ENCODE data around the gene RMND5B. TPM values are rescaled to one million over a fixed set of nuclear protein-coding genes. Genes with fewer than 3 reads are reported as not detected.

RMND5B gene
- total RNA-seq, 1 experiment from 2014 or later, result 48.4 TPM

DNA sequence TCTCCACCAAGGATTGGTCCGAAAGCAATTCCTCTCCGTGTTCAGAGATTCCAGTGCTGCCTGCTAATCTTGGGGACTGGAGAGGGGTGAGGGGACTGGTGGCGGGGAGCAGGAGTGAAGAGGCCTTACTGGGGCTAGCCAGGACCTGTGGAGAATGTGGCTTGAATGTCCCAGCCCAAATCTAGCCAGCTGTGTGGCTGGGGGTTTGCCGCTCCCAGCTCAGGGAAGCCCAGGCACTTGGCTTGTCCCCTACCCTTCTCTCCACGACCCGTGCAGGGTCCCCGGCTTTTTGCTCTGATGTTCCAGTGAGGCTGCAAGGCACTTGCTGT lies 15.0 kb upstream of the RMND5B start:
- Mint-ChIP-seq H3K36me3 (ENCODE audit: insufficient read depth, unreplicated experiment) (no peaks in the 10 kb centered on the region), H3K4me1 (ENCODE audit: low read depth, unreplicated experiment) (peaks cover 12% of the 10 kb centered on the region), H3K27me3 (ENCODE audit: insufficient read depth, unreplicated experiment) (peaks cover under 1% of the 10 kb centered on the region), H3K27ac (ENCODE audit: unreplicated experiment) (no peak overlapping the region), H3K4me3 (ENCODE audit: unreplicated experiment) (no peak overlapping the region), H3K9me3 (ENCODE audit: unreplicated experiment) (no peaks in the 10 kb centered on the region)
- BruUV-seq (replicated peaks), result no TSS peak
- Histone ChIP-seq H3K36me3 (ENCODE audit: control insufficient read depth, insufficient read depth, low read length) (no peaks in the 10 kb centered on the region), H3K9me3 (no peaks in the 10 kb centered on the region), H3K4me1 (peaks cover 19% of the 10 kb centered on the region), H3K4me3 (ENCODE audit: low read depth, low read length) (no peak overlapping the region), H3K27me3 (replicated peaks; ENCODE audit: control insufficient read depth, insufficient read depth, low read length) (no peaks in the 10 kb centered on the region)
- TF ChIP-seq, protein P1, sequence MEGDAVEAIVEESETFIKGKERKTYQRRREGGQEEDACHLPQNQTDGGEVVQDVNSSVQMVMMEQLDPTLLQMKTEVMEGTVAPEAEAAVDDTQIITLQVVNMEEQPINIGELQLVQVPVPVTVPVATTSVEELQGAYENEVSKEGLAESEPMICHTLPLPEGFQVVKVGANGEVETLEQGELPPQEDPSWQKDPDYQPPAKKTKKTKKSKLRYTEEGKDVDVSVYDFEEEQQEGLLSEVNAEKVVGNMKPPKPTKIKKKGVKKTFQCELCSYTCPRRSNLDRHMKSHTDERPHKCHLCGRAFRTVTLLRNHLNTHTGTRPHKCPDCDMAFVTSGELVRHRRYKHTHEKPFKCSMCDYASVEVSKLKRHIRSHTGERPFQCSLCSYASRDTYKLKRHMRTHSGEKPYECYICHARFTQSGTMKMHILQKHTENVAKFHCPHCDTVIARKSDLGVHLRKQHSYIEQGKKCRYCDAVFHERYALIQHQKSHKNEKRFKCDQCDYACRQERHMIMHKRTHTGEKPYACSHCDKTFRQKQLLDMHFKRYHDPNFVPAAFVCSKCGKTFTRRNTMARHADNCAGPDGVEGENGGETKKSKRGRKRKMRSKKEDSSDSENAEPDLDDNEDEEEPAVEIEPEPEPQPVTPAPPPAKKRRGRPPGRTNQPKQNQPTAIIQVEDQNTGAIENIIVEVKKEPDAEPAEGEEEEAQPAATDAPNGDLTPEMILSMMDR (IDR thresholded peaks at IDR 0.05; ENCODE audit: insufficient read depth in 1 of 2, low read depth in 1 of 2, low read length in 1 of 2, severe bottlenecking in 1 of 2, unreplicated experiment in 1 of 2), result no peak
- intact Hi-C loops (cut with micrococcal nuclease; ENCODE audit: unreplicated experiment), result no loop called here
- POLR2A ChIA-PET, result interaction anchor here (0.8 kb wide), 1 partner anchor 8 kb away, joined by 3 read pairs; no protein-coding TSS in a partner anchor
- CTCF ChIA-PET, result interaction anchor here (0.6 kb wide), 1 partner anchor 57 kb away, joined by 3 read pairs; no protein-coding TSS in a partner anchor
- no peak for DNase-seq

DNA sequence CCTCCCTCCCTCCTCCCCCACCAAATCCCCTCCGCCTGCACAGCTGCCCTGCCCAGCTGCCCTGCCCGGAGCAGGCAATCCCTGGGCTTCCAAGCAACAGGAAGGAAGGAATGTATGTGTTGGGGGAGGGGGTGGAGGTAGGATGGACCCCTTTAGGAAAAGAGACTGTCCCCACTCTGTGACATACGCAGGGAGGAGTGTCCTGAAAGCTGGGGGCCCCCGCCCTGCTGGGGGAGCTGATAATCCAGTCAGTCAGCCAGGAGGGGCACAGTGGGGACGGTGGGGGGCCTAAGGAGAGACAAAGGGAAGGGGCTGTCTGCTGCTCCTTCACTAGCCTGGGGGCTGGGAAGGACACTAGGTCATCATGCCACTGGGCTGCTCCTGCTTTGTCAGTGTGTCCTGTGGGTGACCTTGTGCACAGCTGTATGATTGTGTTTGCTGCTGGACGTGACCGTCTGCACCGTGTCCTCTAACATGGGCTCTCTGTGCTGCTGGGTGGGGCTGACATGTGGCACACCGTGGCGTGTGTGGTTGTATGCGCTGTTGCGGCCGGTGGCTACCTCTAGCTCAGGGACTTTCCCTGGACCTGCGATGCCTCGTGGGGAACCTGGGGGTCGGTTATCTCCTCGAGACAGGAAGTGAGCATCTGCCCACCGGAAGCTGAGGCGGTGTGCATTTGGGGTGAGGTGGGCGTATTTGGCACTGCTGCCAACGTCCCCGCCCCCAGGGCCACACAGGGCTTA lies 14.5 kb upstream of the RMND5B start:
- Mint-ChIP-seq H3K27ac (ENCODE audit: unreplicated experiment) (no peak overlapping the region), H3K27me3 (ENCODE audit: insufficient read depth, unreplicated experiment) (no peaks in the 10 kb centered on the region), H3K36me3 (ENCODE audit: insufficient read depth, unreplicated experiment) (no peaks in the 10 kb centered on the region), H3K9me3 (ENCODE audit: unreplicated experiment) (no peaks in the 10 kb centered on the region), H3K4me1 (ENCODE audit: low read depth, unreplicated experiment) (peaks cover 12% of the 10 kb centered on the region), H3K4me3 (ENCODE audit: unreplicated experiment) (no peak overlapping the region)
- Histone ChIP-seq H3K4me3 (ENCODE audit: low read depth, low read length) (no peak overlapping the region), H3K27me3 (replicated peaks; ENCODE audit: control insufficient read depth, insufficient read depth, low read length) (no peaks in the 10 kb centered on the region), H3K9me3 (no peaks in the 10 kb centered on the region), H3K4me1 (peaks cover 19% of the 10 kb centered on the region), H3K36me3 (ENCODE audit: control insufficient read depth, insufficient read depth, low read length) (no peaks in the 10 kb centered on the region)
- DNase-seq, result no peak
- TF ChIP-seq, protein P1 (IDR thresholded peaks at IDR 0.05; ENCODE audit: insufficient read depth in 1 of 2, low read depth in 1 of 2, low read length in 1 of 2, severe bottlenecking in 1 of 2, unreplicated experiment in 1 of 2), result no peak
- no TSS peak for BruUV-seq (replicated peaks)
- intact Hi-C loops (cut with micrococcal nuclease; ENCODE audit: unreplicated experiment), result no loop called here
- POLR2A ChIA-PET, result interaction anchor here (0.8 kb wide), 1 partner anchor 8 kb away, joined by 3 read pairs; no protein-coding TSS in a partner anchor
- CTCF ChIA-PET, result no interaction called here

DNA sequence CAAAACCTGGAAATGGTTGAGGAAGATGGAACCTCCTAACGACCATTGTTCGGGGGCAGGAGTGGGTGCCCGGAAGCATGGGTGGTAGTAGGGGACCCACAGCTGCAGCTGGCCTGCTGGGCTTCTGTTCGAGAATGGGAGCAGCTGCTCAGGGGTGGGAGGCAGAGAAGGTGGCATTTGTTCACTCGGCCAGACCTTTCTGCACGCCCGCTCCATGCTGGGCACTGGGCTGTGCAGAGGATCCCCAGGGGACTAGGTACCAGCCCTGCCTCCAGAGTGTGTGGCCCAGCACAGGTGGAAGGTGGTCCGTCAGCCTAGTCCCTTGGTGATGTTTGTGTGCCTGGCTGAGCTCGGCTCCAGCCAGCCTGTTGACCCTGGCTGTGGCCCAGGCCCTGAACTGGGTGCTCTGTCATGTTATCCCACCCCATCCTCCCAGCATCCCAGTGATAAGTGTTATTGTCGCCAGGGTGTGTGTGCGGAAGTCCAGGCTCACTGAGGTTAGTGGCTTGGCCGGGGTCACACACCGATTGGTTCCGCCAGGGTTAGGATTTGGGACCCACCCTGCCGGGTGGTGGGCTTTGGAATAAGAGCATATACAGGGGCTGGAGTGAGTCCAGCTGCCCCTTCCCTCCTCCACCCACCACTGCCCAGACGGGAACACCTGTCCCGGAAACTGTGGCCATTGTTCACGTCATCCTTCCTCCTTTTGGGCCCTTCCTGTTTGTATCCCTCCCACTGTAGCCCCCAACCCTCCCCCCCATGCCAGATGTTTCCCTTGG lies 12.7 kb upstream of the RMND5B start:
- no peak for DNase-seq
- intact Hi-C loops (cut with micrococcal nuclease; ENCODE audit: unreplicated experiment), result no loop called here
- Mint-ChIP-seq H3K4me1 (ENCODE audit: low read depth, unreplicated experiment) (peaks cover 12% of the 10 kb centered on the region), H3K4me3 (ENCODE audit: unreplicated experiment) (no peak overlapping the region), H3K27me3 (ENCODE audit: insufficient read depth, unreplicated experiment) (no peaks in the 10 kb centered on the region), H3K36me3 (ENCODE audit: insufficient read depth, unreplicated experiment) (no peaks in the 10 kb centered on the region), H3K27ac (ENCODE audit: unreplicated experiment) (no peak overlapping the region), H3K9me3 (ENCODE audit: unreplicated experiment) (no peaks in the 10 kb centered on the region)
- no peaks in the 10 kb centered on the region for H3K27me3 ChIP-seq (replicated peaks; ENCODE audit: control insufficient read depth, insufficient read depth, low read length)
- TF ChIP-seq, protein P1 (IDR thresholded peaks at IDR 0.05; ENCODE audit: insufficient read depth in 1 of 2, low read depth in 1 of 2, low read length in 1 of 2, severe bottlenecking in 1 of 2, unreplicated experiment in 1 of 2), result no peak
- ChIA-PET CTCF (interaction anchor here (0.7 kb wide), 1 partner anchor 51 kb away, joined by 3 read pairs; no protein-coding TSS in a partner anchor), POLR2A (no interaction called here)
- no peaks in the 10 kb centered on the region for H3K36me3 ChIP-seq (ENCODE audit: control insufficient read depth, insufficient read depth, low read length)
- no peaks in the 10 kb centered on the region for H3K9me3 ChIP-seq
- H3K4me3 ChIP-seq (ENCODE audit: low read depth, low read length), result no peak overlapping the region
- peaks cover 19% of the 10 kb centered on the region for H3K4me1 ChIP-seq
- BruUV-seq (replicated peaks), result no TSS peak

Measured in Caco-2 (cell line).